ENCODE data around the gene CADM1.

DNA sequence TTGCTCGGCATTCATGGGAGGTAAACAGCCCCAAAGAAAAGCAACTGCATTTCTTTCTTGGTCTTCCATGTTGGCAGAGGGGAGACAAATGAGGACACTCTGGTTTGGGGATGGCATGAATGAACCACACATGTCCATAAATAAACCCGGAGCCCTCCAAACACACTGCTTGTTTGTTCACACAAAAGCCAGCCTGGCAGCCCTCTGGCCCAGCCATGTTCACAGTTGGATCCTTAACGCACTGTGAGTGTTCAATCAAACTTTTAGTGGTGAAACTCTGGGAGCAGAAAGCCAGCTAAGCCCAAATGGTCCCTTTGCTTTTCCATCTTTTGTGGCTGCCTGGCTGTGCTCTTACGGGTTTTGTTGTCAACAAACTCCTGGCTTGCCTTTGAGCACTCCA lies 336.8 kb downstream of the CADM1 start:
- TF ChIP-seq, protein P1, sequence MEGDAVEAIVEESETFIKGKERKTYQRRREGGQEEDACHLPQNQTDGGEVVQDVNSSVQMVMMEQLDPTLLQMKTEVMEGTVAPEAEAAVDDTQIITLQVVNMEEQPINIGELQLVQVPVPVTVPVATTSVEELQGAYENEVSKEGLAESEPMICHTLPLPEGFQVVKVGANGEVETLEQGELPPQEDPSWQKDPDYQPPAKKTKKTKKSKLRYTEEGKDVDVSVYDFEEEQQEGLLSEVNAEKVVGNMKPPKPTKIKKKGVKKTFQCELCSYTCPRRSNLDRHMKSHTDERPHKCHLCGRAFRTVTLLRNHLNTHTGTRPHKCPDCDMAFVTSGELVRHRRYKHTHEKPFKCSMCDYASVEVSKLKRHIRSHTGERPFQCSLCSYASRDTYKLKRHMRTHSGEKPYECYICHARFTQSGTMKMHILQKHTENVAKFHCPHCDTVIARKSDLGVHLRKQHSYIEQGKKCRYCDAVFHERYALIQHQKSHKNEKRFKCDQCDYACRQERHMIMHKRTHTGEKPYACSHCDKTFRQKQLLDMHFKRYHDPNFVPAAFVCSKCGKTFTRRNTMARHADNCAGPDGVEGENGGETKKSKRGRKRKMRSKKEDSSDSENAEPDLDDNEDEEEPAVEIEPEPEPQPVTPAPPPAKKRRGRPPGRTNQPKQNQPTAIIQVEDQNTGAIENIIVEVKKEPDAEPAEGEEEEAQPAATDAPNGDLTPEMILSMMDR (IDR thresholded peaks at IDR 0.05; ENCODE audit: poor library complexity): no peak
- TF ChIP-seq EZH2phosphoT487 (IDR thresholded peaks at IDR 0.05; ENCODE audit: low read depth, severe bottlenecking, unreplicated experiment) (no peak), EZH2 (IDR thresholded peaks at IDR 0.05; ENCODE audit: borderline replicate concordance) (no peak)
